ENCODE results near the gene RTN4RL1.

DNA sequence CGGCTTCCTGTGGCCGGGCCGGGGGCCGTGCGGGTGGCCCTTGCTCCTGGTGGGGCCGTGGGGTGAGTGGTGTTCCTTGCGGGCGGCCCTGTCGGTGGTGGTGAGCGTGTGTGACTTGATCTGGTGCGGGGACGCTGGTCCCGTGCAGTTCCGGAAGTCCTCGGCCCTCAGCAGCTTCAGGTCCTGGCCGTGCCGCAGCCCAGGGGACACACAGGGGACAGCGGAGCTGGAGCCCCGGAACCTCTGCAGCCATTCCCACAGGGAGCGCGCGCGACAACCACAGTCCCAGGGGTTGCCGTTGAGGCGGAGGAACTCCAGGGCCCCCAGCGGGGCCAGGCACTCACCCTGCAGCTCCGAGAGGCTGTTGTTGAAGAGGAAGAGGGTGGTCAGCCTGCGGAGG, 88.4 kb downstream of the RTN4RL1 start:
- TF ChIP-seq ZNF335 (CRISPR knock-in tag; IDR thresholded peaks at IDR 0.05) (no peak), ELF4 (CRISPR knock-in tag; IDR thresholded peaks at IDR 0.05; ENCODE audit: borderline replicate concordance) (no peak), HCFC1 (IDR thresholded peaks at IDR 0.05; ENCODE audit: low read depth, low read length) (no peak), TFDP2 (CRISPR knock-in tag; IDR thresholded peaks at IDR 0.05) (no peak), EP300 (IDR thresholded peaks at IDR 0.05; ENCODE audit: low read depth in 2 of 2, low read length in 2 of 2) (no peak), EP300 (CRISPR knock-in tag; IDR thresholded peaks at IDR 0.05; ENCODE audit: borderline replicate concordance) (no peak), CTCF (CRISPR knock-in tag; IDR thresholded peaks at IDR 0.05) (no peak), IRF2 (CRISPR knock-in tag; IDR thresholded peaks at IDR 0.05) (no peak), NR2C2 (CRISPR knock-in tag; IDR thresholded peaks at IDR 0.05; ENCODE audit: borderline replicate concordance) (no peak), NR3C1 (CRISPR knock-in tag; IDR thresholded peaks at IDR 0.05) (no peak)

All from HepG2 (cell line).